Mesendoderm (in vitro differentiated cells): Measurements from ENCODE around the gene PLA2G2F.

Experiments
- DNase-seq: peaks from one replicate; pipeline ENCODE4 v3.0.0; 2013
- H2AK5ac ChIP-seq: 2 replicates; pipeline ENCODE4 v1.6.1; 2013; ENCODE audit warnings: low read length, inconsistent platforms
- H2BK120ac ChIP-seq: 2 replicates; pipeline ENCODE4 v1.6.1; 2013; ENCODE audit warnings: low read depth, mild to moderate bottlenecking, low read length, moderate library complexity, mixed read lengths
- H2BK15ac ChIP-seq: replicated peaks from 2 replicates; pipeline ENCODE4 v1.6.1; 2013; ENCODE audit warnings: low read depth, mild to moderate bottlenecking, moderate library complexity
- H2BK5ac ChIP-seq: 2 replicates; pipeline ENCODE4 v1.6.1; 2013; ENCODE audit warnings: low read length, inconsistent platforms
- H3K18ac ChIP-seq: 2 replicates; pipeline ENCODE4 v1.6.1; 2013; ENCODE audit warnings: mild to moderate bottlenecking, low read length, mixed read lengths
- H3K23ac ChIP-seq: one replicate; pipeline ENCODE4 v1.6.1; 2013; ENCODE audit warnings: low read length
- H3K27ac ChIP-seq: 2 replicates; pipeline ENCODE4 v1.5.1; 2013; ENCODE audit warnings: low read depth, mild to moderate bottlenecking, inconsistent platforms, low read length, moderate library complexity
- H3K27me3 ChIP-seq: 2 replicates; pipeline ENCODE4 v1.6.1; 2013; ENCODE audit warnings: low read length, control low read depth, mild to moderate bottlenecking, inconsistent platforms; ENCODE audit not compliant: insufficient read depth, poor library complexity
- H3K36me3 ChIP-seq: 2 replicates; pipeline ENCODE4 v1.6.1; 2013; ENCODE audit warnings: low read length, inconsistent platforms; ENCODE audit not compliant: control insufficient read depth, insufficient read depth
- H3K4ac ChIP-seq: one replicate; pipeline ENCODE4 v1.6.1; 2013; ENCODE audit warnings: low read depth, mild to moderate bottlenecking, low read length, moderate library complexity
- H3K4me1 ChIP-seq: 2 replicates; pipeline ENCODE4 v1.6.1; 2013; ENCODE audit warnings: low read depth, low read length, inconsistent platforms; ENCODE audit not compliant: control insufficient read depth
- H3K4me2 ChIP-seq: 2 replicates; pipeline ENCODE4 v1.6.1; 2013; ENCODE audit warnings: low read length
- H3K4me3 ChIP-seq: 2 replicates; pipeline ENCODE4 v1.5.1; 2013; ENCODE audit warnings: mild to moderate bottlenecking, low read length
- H3K56ac ChIP-seq: one replicate; pipeline ENCODE4 v1.6.1; 2013; ENCODE audit warnings: low read length
- H3K79me1 ChIP-seq: 2 replicates; pipeline ENCODE4 v1.6.1; 2013; ENCODE audit warnings: low read length, inconsistent platforms
- H3K79me2 ChIP-seq: 2 replicates; pipeline ENCODE4 v1.6.1; 2013; ENCODE audit warnings: mild to moderate bottlenecking, low read length; ENCODE audit not compliant: control insufficient read depth, insufficient read depth
- H3K9ac ChIP-seq: 2 replicates; pipeline ENCODE4 v1.6.1; 2013; ENCODE audit warnings: low read length, inconsistent platforms
- H4K5ac ChIP-seq: one replicate; pipeline ENCODE4 v1.6.1; 2013; ENCODE audit warnings: low read length
- H4K8ac ChIP-seq: one replicate; pipeline ENCODE4 v1.6.1; 2013; ENCODE audit warnings: low read depth, mild to moderate bottlenecking, control low read depth, low read length, moderate library complexity
- WGBS: extraction: QIAGEN DNeasy Blood & Tissue Kit; methylation state at CpG from one replicate; pipeline ENCODE4 v1.1.7; 2013; ENCODE audit warnings: low lambda C conversion rate, missing lambda C conversion rate; ENCODE audit not compliant: insufficient coverage; ENCODE audit errors: extremely low coverage; 5-methylcytosine and 5-hydroxymethylcytosine counted together

The PLA2G2F gene

GRCh38 chr1:20160034-20160433 is 20.9 kb downstream of the PLA2G2F start:
- Histone ChIP-seq H3K23ac (no peak overlapping the region), H4K5ac (no peak overlapping the region), H3K4me2 (no peak overlapping the region), H3K27me3 (no peaks in the 10 kb centered on the region), H4K8ac (no peak overlapping the region), H3K4me3 (no peak overlapping the region), H3K36me3 (no peaks in the 10 kb centered on the region), H3K4me1 (no peaks in the 10 kb centered on the region), H3K27ac (no peak overlapping the region), H2BK15ac (no peak overlapping the region), H2BK5ac (no peak overlapping the region), H2AK5ac (no peak overlapping the region), H3K56ac (no peak overlapping the region), H3K18ac (no peak overlapping the region), H3K4ac (no peak overlapping the region), H3K79me2 (no peaks in the 10 kb centered on the region), H3K79me1 (no peaks in the 10 kb centered on the region), H2BK120ac (no peak overlapping the region), H3K9ac (no peak overlapping the region)
- WGBS: no CpG with 5 or more reads among the region's 1 CpG
- no peak for DNase-seq

GRCh38 chr1:20164694-20165202 is 25.6 kb downstream of the PLA2G2F start:
- H2AK5ac ChIP-seq: no peak overlapping the region
- H3K79me2 ChIP-seq: no peaks in the 10 kb centered on the region
- H3K4me3 ChIP-seq: no peak overlapping the region
- H2BK15ac ChIP-seq: no peak overlapping the region
- no CpG with 5 or more reads among the region's 15 CpGs for WGBS
- no peak overlapping the region for H2BK5ac ChIP-seq
- H3K23ac ChIP-seq: no peak overlapping the region
- H3K4me2 ChIP-seq: no peak overlapping the region
- no peak overlapping the region for H3K56ac ChIP-seq
- DNase-seq: no peak
- H3K4ac ChIP-seq: no peak overlapping the region
- no peaks in the 10 kb centered on the region for H3K36me3 ChIP-seq
- H3K79me1 ChIP-seq: no peaks in the 10 kb centered on the region
- no peak overlapping the region for H2BK120ac ChIP-seq
- H4K5ac ChIP-seq: no peak overlapping the region
- no peak overlapping the region for H4K8ac ChIP-seq
- H3K27ac ChIP-seq: no peak overlapping the region
- H3K9ac ChIP-seq: no peak overlapping the region
- no peak overlapping the region for H3K18ac ChIP-seq
- no peaks in the 10 kb centered on the region for H3K4me1 ChIP-seq
- H3K27me3 ChIP-seq: no peaks in the 10 kb centered on the region

DNA sequence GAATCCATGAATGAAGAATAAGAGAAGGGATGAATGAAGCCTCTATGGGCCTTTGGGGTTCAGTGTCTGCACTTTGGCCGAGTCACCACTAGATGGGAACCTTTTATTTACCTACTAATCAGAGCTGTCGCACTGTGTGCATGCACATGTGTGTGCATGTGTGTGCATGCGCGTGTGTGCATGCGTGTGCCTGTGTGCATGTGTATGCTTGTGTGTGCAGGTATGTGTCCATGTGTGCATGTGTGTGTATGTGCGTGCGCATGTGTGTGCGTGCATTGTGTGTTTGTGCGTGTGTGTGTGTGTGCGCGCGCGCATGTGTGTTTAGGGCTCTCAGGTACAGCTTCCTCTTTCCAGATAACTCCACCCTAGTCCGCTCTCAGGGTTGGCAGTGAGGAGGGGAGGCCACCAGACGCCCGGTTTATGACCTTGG is 26.4 kb downstream of the PLA2G2F start:
- DNase-seq: peak; percentile 31
- H2BK15ac ChIP-seq: no peak overlapping the region
- no peak overlapping the region for H3K4ac ChIP-seq
- H3K27me3 ChIP-seq: no peaks in the 10 kb centered on the region
- H3K36me3 ChIP-seq: no peaks in the 10 kb centered on the region
- no peak overlapping the region for H3K9ac ChIP-seq
- no peak overlapping the region for H3K27ac ChIP-seq
- H3K79me2 ChIP-seq: no peaks in the 10 kb centered on the region
- H3K23ac ChIP-seq: no peak overlapping the region
- H3K4me1 ChIP-seq: no peaks in the 10 kb centered on the region
- H4K5ac ChIP-seq: no peak overlapping the region
- H3K79me1 ChIP-seq: no peaks in the 10 kb centered on the region
- no peak overlapping the region for H3K4me3 ChIP-seq
- no peak overlapping the region for H2BK120ac ChIP-seq
- no peak overlapping the region for H4K8ac ChIP-seq
- no peak overlapping the region for H2AK5ac ChIP-seq
- H2BK5ac ChIP-seq: no peak overlapping the region
- H3K4me2 ChIP-seq: no peak overlapping the region
- no peak overlapping the region for H3K56ac ChIP-seq
- H3K18ac ChIP-seq: no peak overlapping the region
- no CpG with 5 or more reads among the region's 16 CpGs for WGBS

DNA sequence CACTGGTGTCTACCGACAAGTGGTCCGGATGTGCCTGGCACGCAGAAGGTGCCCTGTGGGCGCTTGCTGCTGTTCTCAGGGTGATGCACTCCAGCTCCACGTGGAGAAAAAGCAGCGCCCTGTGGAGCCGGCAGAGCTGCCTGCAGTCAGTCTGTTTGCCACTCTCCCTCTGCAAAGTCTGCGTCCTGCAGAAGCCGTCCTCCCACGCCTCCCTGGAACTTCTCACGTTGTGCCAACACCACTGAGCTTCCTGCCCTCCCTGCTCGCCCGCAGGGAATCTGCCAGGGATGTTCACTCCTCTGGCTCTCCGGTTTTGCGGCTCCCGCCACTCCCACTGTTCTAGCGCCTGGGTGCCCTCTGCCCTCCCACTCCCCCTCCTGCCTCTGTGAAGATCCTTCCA is 26.9 kb downstream of the PLA2G2F start:
- no peak overlapping the region for H3K9ac ChIP-seq
- no peak overlapping the region for H3K27ac ChIP-seq
- no peaks in the 10 kb centered on the region for H3K36me3 ChIP-seq
- no peak overlapping the region for H3K4ac ChIP-seq
- WGBS: no CpG with 5 or more reads among the region's 17 CpGs
- no peak overlapping the region for H3K4me2 ChIP-seq
- no peak overlapping the region for H2BK120ac ChIP-seq
- no peaks in the 10 kb centered on the region for H3K4me1 ChIP-seq
- H4K8ac ChIP-seq: no peak overlapping the region
- H3K79me2 ChIP-seq: no peaks in the 10 kb centered on the region
- no peak overlapping the region for H3K18ac ChIP-seq
- H2BK5ac ChIP-seq: no peak overlapping the region
- H3K4me3 ChIP-seq: no peak overlapping the region
- H2AK5ac ChIP-seq: no peak overlapping the region
- H3K27me3 ChIP-seq: no peaks in the 10 kb centered on the region
- H3K56ac ChIP-seq: no peak overlapping the region
- no peaks in the 10 kb centered on the region for H3K79me1 ChIP-seq
- no peak overlapping the region for H2BK15ac ChIP-seq
- H4K5ac ChIP-seq: no peak overlapping the region
- no peak overlapping the region for H3K23ac ChIP-seq
- no peak for DNase-seq

GRCh38 chr1:20167126-20167525 is 28.0 kb downstream of the PLA2G2F start:
- H3K18ac ChIP-seq: no peak overlapping the region
- H3K23ac ChIP-seq: no peak overlapping the region
- no peaks in the 10 kb centered on the region for H3K79me1 ChIP-seq
- H3K27me3 ChIP-seq: no peaks in the 10 kb centered on the region
- H3K4ac ChIP-seq: no peak overlapping the region
- no peak overlapping the region for H4K5ac ChIP-seq
- no peak overlapping the region for H4K8ac ChIP-seq
- no peak overlapping the region for H3K4me3 ChIP-seq
- no peaks in the 10 kb centered on the region for H3K79me2 ChIP-seq
- no peak overlapping the region for H2BK15ac ChIP-seq
- no peaks in the 10 kb centered on the region for H3K4me1 ChIP-seq
- H2BK120ac ChIP-seq: no peak overlapping the region
- no peaks in the 10 kb centered on the region for H3K36me3 ChIP-seq
- H3K56ac ChIP-seq: no peak overlapping the region
- H3K4me2 ChIP-seq: no peak overlapping the region
- no peak for DNase-seq
- no peak overlapping the region for H2AK5ac ChIP-seq
- no CpG with 5 or more reads among the region's 8 CpGs for WGBS
- no peak overlapping the region for H2BK5ac ChIP-seq
- no peak overlapping the region for H3K9ac ChIP-seq
- no peak overlapping the region for H3K27ac ChIP-seq
